C4-2B (cell line): ENCODE data around the gene ATG4A.

ENCODE experiments used
- ZFX ChIP-seq: fragments of 450-650 bp; IDR thresholded peaks from 2 replicates; pipeline ENCODE4 v1.6.1; 2017
- TF ChIP-seq, protein P1 (sequence below): fragments of 450-650 bp; conservative IDR thresholded peaks from 2 replicates; pipeline ENCODE4 v1.5.1; 2017; ENCODE audit warnings: mild to moderate bottlenecking

DNA sequence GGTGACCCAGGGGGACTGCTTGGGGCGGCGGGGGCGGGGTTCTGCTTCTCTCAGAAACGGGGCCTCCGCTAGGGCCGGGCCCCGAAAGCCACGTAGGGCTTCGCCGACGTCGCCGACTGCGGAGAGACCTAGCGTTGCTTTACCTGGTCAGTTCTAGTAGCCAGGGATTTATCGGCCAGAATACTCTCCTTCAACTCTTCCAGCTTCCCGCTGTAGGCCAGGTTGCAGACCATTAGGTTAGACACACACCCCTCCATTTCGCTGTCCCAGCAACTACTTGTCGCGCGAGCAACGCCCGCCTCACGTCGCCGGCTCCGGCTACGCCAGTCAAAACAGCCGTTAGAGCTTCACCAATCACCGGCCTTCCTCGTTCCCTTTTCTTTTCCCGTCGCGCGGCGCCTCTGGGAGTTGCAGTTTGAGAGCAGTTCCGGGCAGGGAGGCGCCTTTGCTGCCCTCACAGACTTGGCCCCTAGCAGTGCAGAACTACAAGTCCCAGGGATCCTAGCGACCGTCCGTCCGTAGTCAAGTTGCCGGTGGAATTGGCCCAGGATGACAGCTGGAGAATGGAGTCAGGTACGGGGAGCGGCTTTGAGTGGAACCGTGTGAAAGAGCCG, at the start of gene ATG4A, which contains the start of gene PSMD10:
- TF ChIP-seq, protein P1, sequence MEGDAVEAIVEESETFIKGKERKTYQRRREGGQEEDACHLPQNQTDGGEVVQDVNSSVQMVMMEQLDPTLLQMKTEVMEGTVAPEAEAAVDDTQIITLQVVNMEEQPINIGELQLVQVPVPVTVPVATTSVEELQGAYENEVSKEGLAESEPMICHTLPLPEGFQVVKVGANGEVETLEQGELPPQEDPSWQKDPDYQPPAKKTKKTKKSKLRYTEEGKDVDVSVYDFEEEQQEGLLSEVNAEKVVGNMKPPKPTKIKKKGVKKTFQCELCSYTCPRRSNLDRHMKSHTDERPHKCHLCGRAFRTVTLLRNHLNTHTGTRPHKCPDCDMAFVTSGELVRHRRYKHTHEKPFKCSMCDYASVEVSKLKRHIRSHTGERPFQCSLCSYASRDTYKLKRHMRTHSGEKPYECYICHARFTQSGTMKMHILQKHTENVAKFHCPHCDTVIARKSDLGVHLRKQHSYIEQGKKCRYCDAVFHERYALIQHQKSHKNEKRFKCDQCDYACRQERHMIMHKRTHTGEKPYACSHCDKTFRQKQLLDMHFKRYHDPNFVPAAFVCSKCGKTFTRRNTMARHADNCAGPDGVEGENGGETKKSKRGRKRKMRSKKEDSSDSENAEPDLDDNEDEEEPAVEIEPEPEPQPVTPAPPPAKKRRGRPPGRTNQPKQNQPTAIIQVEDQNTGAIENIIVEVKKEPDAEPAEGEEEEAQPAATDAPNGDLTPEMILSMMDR = no peak
- peak; percentile 77 for TF ChIP-seq ZFX
